Measurements from ENCODE around the gene LDHD.

The LDHD gene

GRCh38 chr16:75114946-75115825 lies 1.4 kb downstream of the LDHD start:
- no peak for DNase-seq (ENCODE audit: low spot score)

GRCh38 chr16:75114179-75114945 lies 2.2 kb downstream of the LDHD start:
- DNase-seq (ENCODE audit: low spot score) = no peak

- no peak for DNase-seq (ENCODE audit: low spot score)
Observed at GRCh38 chr16:75113541-75114121, 2.9 kb downstream of the LDHD start.

GRCh38 chr16:75112734-75113491 lies 3.7 kb downstream of the LDHD start:
- no peak for DNase-seq (ENCODE audit: low spot score)

- no peak for DNase-seq (ENCODE audit: low spot score)
Observed at GRCh38 chr16:75111961-75112733, 4.4 kb downstream of the LDHD start.

GRCh38 chr16:75111514-75111940 lies 5.1 kb downstream of the LDHD start:
- DNase-seq (ENCODE audit: low spot score) = no peak

GRCh38 chr16:75110637-75111513 lies 5.7 kb downstream of the LDHD start:
- peak; percentile 89 for DNase-seq (ENCODE audit: low spot score)

- DNase-seq (ENCODE audit: low spot score) = peak; percentile 32
Observed at GRCh38 chr16:75109732-75110243, 6.8 kb downstream of the LDHD start.

- peak; percentile 100 for DNase-seq (ENCODE audit: low spot score)
Observed at GRCh38 chr16:75108792-75109731, 7.5 kb downstream of the LDHD start.

- DNase-seq (ENCODE audit: low spot score) = no peak
Observed at GRCh38 chr16:75107505-75107904, 9.1 kb downstream of the LDHD start.

GRCh38 chr16:75106351-75107274 lies 10.0 kb downstream of the LDHD start:
- DNase-seq (ENCODE audit: low spot score) = no peak

GRCh38 chr16:75105306-75106061 lies 11.1 kb downstream of the LDHD start:
- DNase-seq (ENCODE audit: low spot score) = no peak

- no peak for DNase-seq (ENCODE audit: low spot score)
Observed at GRCh38 chr16:75104836-75105235, 11.7 kb downstream of the LDHD start.

- DNase-seq (ENCODE audit: low spot score) = no peak
Observed at GRCh38 chr16:75103994-75104393, 12.6 kb downstream of the LDHD start.

- no peak for DNase-seq (ENCODE audit: low spot score)
Observed at GRCh38 chr16:75102595-75102994, 14.0 kb downstream of the LDHD start.

GRCh38 chr16:75101635-75102034 lies 14.9 kb downstream of the LDHD start:
- no peak for DNase-seq (ENCODE audit: low spot score)

- no peak for DNase-seq (ENCODE audit: low spot score)
Observed at GRCh38 chr16:75100603-75100990, 16.0 kb downstream of the LDHD start.
